Activated CD8-positive, alpha-beta memory T cell treated with anti-CD3 and anti-CD28 coated beads, Interleukin-2, amount 50 U/mL, for 24 hours (primary cell): ENCODE results near the gene KLF11.
A peak's percentile ranks its signal among the peaks of the same experiment; 100 is the strongest.

ENCODE experiments used
- DNase-seq: peaks from one replicate; pipeline ENCODE4 v3.0.0-alpha.2; 2020; ENCODE audit errors: extremely low read depth

Gene KLF11

GRCh38 chr2:10041711-10042110, 1.6 kb upstream of the KLF11 start:
- no peak for DNase-seq

DNA sequence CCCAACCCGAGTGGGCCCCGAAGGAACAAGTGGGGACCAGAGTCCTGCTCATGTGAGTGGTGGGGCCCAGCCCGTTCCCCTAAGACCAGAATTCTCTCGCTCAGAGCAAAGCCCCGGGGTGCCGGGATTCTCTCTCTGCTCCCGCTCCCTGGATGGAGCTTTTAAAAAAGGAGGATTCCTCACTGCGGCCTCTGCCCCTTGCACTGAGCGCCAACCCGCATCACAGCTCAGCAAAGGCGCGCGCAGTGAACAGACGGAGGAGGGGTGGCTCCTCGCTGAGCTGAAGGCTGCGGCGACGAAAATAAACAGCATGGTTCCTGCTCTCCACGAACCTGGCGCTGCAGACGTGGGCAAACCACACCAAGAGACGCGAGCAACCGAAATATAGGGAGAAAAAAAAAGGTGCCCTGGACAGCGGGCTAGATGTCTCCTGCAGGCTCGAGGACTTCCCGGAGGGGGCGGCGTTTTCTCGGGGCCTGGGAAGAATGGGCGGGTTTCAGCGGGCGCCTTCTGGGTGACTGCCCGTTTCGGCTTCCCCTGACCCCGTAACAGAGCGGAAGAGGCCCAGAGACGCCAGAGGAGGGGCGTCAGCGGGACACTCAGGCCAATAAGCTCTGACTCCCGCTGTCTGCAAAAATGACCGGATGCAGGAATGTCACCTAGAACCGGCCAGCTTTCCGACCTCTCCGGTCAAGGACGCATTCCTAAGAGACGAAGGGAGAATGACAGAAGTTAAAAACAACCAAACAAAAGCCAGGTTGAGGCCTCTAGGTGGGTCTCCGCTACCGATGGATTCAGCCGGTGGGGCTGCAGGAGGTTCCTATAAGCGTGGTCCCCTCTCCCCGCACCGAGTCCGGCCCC, 819 bp upstream of the KLF11 start:
- no peak for DNase-seq

DNA sequence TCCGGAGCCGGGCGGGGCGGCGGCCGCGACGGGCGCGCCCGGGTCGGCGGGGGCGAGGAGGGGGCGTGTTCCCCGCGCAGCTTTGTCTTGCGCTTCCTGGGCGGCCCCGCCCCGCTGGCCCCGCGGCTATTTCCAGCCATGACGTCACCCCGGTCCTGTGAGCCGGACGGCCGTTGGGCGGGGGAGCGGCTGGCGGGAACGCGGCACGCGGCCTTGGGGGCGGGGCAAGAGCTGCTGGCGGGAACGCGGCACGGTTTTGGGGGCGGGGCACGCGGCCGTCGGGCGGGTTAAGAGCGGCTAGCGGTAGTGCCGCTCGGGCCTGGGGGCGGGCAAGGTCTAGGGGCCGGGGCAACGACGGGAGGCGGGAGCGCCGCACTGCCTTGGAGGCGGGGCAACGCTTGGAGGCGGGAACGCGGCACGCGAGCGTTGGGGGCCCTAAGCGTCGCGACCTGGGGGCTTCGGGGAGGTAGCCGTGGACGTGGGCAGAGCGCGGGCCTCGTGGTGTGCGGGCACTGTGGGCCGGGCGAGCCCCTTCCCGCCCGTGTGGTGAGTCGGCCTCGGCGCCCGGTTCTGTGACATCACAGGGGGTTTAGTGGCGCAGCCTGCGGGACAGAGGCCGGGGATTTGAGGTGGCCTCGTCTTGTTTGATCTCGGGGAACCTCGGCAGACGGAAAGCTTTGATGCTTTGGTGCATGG, 704 bp downstream of the KLF11 start:
- DNase-seq: peak; percentile 91

- DNase-seq: no peak
Measured at GRCh38 chr2:10045561-10046355, 2.4 kb downstream of the KLF11 start.

GRCh38 chr2:10046931-10047330, 3.6 kb downstream of the KLF11 start:
- DNase-seq: no peak

DNA sequence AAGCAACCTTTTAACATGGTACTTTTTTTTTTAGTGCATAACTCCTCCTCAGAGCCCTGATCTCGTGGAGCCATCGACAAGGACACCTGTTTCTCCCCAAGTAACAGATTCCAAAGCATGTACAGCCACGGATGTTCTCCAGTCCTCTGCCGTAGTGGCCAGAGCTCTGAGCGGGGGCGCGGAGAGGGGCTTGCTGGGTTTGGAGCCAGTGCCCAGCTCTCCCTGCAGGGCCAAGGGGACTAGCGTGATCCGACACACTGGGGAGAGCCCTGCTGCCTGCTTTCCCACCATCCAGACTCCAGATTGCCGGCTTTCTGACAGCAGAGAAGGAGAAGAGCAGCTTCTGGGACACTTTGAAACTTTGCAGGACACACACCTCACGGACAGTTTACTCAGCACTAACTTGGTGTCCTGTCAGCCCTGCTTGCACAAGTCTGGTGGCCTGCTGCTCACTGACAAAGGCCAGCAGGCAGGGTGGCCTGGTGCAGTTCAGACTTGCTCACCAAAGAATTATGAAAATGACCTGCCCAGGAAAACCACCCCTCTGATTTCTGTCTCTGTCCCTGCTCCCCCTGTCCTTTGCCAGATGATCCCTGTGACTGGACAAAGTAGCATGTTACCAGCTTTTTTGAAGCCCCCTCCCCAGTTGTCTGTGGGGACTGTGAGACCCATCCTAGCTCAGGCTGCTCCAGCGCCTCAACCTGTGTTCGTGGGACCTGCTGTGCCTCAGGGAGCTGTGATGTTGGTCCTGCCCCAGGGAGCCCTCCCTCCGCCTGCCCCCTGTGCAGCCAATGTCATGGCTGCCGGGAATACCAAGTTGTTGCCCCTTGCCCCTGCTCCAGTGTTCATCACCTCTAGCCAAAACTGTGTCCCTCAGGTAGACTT, 4.5 kb downstream of the KLF11 start:
- no peak for DNase-seq

DNA sequence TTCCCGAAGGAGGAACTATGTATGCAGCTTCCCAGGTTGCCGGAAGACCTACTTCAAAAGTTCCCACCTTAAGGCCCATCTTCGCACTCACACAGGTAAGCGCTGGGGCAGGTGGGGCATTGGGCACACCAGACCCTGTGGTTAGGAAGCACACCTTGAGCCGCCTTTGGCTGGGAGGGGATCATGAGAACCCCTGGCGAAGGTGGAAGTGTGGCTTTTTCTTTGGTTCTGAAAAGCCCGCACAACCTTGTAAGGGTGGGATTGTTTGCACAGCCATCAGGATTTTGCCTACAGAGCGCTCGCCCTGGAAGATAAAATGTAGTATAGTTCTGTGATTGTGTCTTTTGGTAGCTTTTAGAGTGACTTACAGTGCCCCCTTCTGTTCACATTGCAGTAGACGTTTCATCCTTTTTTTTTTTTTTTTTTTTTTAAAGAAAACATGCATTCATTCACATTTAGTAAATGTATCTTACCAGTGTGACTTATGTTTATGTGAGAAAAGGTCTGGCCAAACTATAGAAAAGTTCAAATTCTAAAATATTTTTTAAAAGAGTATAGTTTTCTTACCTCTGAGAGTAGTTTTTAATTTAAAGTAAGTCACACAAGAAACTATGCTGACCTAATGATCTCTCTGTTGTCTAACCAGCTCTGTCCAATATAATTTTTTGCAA, 5.3 kb downstream of the KLF11 start:
- DNase-seq: no peak

GRCh38 chr2:10052216-10052615, 8.9 kb downstream of the KLF11 start:
- DNase-seq: no peak

- DNase-seq: no peak
Measured at GRCh38 chr2:10053351-10053750, 10.0 kb downstream of the KLF11 start.

DNA sequence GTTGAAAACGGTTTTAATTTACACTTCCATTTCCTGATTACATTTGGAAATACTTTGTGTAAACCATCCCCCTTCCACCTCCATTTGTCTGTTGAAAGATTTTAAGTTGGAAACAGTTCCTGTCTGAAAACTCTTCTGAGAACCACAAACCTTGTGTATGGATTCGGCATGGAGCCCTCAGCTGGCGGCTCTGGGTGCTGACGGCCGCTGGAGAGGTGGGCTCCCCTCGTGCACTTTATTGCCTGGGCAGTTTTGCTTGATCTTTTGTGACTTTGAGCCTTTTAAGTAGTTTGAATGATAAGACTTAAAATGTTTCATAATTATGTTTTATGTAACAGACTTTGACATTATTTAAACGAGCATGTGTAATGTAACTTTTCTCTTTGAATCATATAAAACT, 11.1 kb downstream of the KLF11 start:
- DNase-seq: no peak

- no peak for DNase-seq
Measured at GRCh38 chr2:10054976-10055375, 11.6 kb downstream of the KLF11 start.

- DNase-seq: no peak
Measured at GRCh38 chr2:10056439-10056838, 13.1 kb downstream of the KLF11 start.

DNA sequence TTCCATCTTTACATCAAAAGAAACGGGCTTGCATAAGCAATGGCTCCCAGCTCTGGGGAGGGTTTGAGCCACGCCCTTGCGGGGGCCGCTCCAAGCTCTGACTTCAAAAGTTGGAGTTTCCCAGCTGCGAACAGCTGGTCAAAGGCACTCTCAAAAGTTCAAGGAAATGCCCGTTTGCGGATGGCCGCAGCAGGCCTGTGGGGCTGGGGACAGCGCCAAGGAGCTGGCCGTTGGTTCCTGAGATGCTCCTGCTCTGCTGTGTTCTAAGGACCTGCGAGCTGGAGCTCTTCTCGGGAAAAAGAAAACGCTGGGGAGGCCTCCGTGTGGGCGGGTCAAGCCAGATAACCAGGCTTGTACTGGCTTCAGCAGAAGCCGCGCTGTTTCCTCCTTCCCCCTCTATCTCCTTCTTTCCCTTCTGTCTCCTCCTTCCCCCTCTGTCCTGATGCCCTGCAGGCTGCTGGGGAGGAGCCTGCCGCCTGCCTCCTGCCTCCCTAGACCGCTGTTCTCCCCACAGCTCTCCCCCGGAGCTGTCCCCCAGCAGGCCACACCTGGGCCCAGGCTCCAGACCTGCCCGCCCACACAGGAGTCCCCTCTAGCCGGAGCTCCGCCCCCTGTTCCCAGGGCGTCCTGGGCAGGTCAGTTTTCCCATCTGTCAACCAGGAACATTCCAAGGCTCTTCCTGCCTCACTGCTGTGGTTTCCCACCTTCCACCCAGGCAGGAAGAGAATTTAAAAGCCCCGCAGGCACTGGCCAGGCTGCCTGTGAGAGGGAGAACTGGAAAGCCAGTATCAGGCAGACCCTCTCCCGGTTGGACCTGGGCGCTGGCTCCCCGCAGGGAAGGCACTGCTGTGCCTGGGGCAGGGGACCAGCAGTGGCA, 14.1 kb downstream of the KLF11 start:
- DNase-seq: no peak

DNA sequence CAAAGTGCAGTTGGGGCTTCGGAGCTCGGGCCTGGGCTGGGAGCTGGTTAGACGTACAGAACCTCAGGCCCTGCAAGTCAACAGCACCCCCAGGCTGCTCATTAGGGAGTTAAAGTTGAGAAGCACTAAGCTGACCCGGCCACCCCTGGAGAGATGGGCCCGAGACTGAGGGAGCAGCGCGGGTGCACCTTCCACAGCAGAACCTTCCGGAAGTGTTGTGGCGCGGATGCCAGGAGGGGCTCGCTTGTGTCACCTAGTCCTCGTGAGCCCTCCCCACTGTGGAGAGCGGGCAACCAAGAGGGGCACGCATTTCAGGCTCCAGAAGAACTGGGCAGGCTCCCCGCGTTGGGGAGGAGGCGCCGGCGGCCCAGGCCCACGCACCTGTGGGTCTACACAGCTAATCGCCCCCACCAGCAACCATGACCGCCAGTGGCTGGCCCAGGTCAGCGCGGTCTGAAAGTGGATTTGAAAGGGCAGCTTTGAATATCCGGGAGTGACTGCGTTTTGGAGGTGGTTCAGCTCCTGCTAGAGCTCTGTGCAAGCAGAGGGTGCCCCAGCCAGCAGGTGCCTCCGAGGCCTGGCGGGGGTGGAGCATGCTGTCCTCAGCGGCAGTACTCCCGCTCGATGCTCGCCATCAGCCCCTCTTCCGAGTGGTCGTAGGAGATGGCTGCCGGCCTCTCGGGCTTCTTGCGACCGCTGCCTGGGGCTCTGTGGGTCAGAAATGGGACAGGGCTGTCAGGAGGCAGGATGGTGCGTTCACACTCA, 15.1 kb downstream of the KLF11 start:
- DNase-seq: no peak

DNA sequence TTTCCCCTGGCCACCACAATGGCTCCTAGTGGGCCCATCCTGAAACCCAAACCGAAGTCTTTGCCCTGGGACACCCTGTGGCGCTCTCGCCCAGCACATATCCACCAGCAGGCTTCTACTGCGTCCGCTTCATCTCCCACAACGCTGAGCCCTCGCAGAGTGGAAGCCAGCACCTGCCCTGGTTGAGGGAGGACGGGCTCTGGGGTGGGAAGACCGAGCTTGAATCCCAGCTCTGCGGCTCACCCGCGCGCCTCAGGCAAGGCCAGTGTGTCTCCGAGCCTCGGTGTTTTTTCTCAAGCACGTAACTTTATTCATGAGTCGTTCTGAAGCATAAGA, 15.6 kb downstream of the KLF11 start:
- DNase-seq: no peak

DNA sequence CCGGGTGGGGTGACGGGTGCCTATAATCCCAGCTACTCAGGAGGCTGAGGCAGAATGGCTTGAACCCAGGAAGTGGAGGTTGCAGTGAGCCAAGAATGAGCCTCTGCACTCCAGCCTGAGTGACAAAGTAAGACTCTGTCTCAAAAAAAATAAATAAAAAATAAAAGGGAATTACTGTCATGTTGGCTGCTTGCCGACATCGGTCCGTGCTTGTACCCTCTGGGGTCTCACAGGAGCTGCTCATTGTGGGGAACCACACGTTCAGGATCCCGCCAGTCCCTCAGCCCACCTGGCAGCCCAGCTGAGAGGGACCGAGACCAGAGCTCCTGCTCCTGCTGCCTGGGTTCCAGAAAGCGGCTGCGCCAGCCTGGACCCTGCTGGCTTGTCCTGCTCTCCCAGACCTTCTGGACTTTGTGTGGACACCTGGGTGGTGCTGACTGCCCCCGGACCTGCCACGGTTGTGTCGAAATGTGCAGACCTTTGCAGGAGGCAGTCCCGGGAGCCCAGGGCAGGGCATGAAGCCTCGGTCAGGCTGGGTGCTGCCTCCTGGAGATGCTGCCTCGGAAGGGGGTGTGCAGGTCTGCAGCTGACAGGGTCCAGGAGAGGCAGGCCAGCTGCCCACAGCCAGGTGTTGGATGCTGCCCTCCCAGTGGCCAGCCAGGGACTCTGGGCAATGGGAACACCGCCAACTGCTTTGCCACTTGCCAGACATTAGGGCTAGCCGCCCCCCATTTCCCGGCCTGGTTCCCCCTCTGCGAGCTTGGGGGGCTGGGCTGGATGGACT, 16.4 kb downstream of the KLF11 start:
- DNase-seq: no peak

GRCh38 chr2:10061221-10061925, 18.0 kb downstream of the KLF11 start:
- no peak for DNase-seq

GRCh38 chr2:10062931-10063365, 19.6 kb downstream of the KLF11 start:
- no peak for DNase-seq
